HEK293T (cell line): Measurements from ENCODE around the gene CSTPP1.

Source experiments
- CTCF ChIA-PET: fragments of 350-600 bp; formaldehyde crosslinking; extraction: SDS; loops from one replicate; lab custom pipeline; 2021; ENCODE audit warnings: antibody characterized with exemption, inconsistent platforms; lab: Yijun Ruan, JAX
- POLR2A ChIA-PET: fragments of 350-600 bp; formaldehyde crosslinking; extraction: SDS; loops from one replicate; lab custom pipeline; 2020; ENCODE audit warnings: antibody characterized with exemption, inconsistent platforms; lab: Yijun Ruan, JAX
- DNase-seq: peaks from one replicate; pipeline ENCODE4 v3.0.0; 2012; ENCODE audit warnings: mixed read lengths; ENCODE audit errors: extremely low spot score
- ARNT ChIP-seq: fragments of 450-650 bp; IDR thresholded peaks from 2 replicates; pipeline ENCODE4 v1.6.1; 2017; ENCODE audit warnings: mild to moderate bottlenecking
- BHLHE40 ChIP-seq: fragments of 450-650 bp; IDR thresholded peaks from 2 replicates; pipeline ENCODE4 v1.6.1; 2016; ENCODE audit warnings: mild to moderate bottlenecking, moderate library complexity, borderline replicate concordance
- CTBP1 ChIP-seq: fragments of 450-650 bp; IDR thresholded peaks from 2 replicates; pipeline ENCODE4 v1.6.1; 2016; ENCODE audit warnings: borderline replicate concordance
- ELF4 ChIP-seq: fragments of 450-650 bp; IDR thresholded peaks from 2 replicates; pipeline ENCODE4 v1.6.1; 2017; ENCODE audit warnings: antibody characterized with exemption
- FOXA1 ChIP-seq: fragments of 450-650 bp; IDR thresholded peaks from 2 replicates; pipeline ENCODE4 v1.6.1; 2016; ENCODE audit warnings: mild to moderate bottlenecking
- FOXK2 ChIP-seq: fragments of 450-650 bp; IDR thresholded peaks from 2 replicates; pipeline ENCODE4 v1.6.1; 2016; ENCODE audit warnings: mild to moderate bottlenecking
- FOXM1 ChIP-seq: fragments of 450-650 bp; IDR thresholded peaks from 2 replicates; pipeline ENCODE4 v1.6.1; 2017; ENCODE audit warnings: mild to moderate bottlenecking, borderline replicate concordance
- HDGF ChIP-seq: fragments of 450-650 bp; IDR thresholded peaks from 2 replicates; pipeline ENCODE4 v1.6.1; 2017; ENCODE audit warnings: antibody characterized with exemption, borderline replicate concordance
- L3MBTL2 ChIP-seq: fragments of 450-650 bp; conservative IDR thresholded peaks from 2 replicates; pipeline ENCODE4 v1.6.1; 2016; ENCODE audit warnings: mild to moderate bottlenecking
- LEF1 ChIP-seq: fragments of 450-650 bp; IDR thresholded peaks from 2 replicates; pipeline ENCODE4 v1.6.1; 2017; ENCODE audit warnings: mild to moderate bottlenecking, borderline replicate concordance
- NFRKB ChIP-seq: fragments of 450-650 bp; IDR thresholded peaks from 2 replicates; pipeline ENCODE4 v1.6.1; 2016; ENCODE audit warnings: mild to moderate bottlenecking, moderate library complexity
- SP1 ChIP-seq: fragments of 450-650 bp; IDR thresholded peaks from 2 replicates; pipeline ENCODE4 v1.6.1; 2017
- SUZ12 ChIP-seq: fragments of 450-650 bp; IDR thresholded peaks from 2 replicates; pipeline ENCODE4 v1.6.1; 2016; ENCODE audit warnings: mild to moderate bottlenecking
- TARDBP ChIP-seq: fragments of 450-650 bp; IDR thresholded peaks from 2 replicates; pipeline ENCODE4 v1.6.1; 2016
- ZNF384 ChIP-seq: fragments of 450-650 bp; IDR thresholded peaks from 2 replicates; pipeline ENCODE4 v1.6.1; 2016
- TF ChIP-seq, protein P1 (sequence below): fragments of 450-650 bp; IDR thresholded peaks from 2 replicates; pipeline ENCODE4 v1.6.1; 2016

Gene CSTPP1

DNA sequence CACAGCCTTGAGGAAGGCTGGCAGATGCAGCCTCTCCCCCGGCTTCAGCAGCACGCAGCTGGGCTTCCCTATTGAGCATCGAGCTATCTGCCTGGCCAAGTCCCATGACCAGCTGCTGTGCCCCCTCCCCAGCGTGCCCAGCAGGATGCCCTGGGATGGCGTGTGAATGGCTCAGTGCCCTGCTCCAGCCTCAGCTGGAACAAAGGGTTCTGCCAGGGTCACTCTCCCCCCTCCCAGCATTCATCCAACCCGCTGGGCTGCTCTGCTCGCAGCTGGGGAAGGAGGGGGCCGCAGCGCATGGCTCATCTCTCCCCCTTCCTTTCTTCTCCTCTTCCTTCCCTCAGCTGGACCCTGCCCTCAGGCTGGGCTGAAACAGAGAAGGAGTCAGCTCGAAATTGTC, 32.7 kb upstream of the CSTPP1 start:
- ChIA-PET CTCF (interaction anchor here (2.2 kb wide), 1 partner anchor 249 kb away, joined by 6 read pairs; no protein-coding TSS in a partner anchor), POLR2A (no interaction called here)
- no peak for TF ChIP-seq HDGF
- no peak for TF ChIP-seq LEF1
- no peak for TF ChIP-seq FOXA1
- TF ChIP-seq ELF4: no peak
- TF ChIP-seq, protein P1, sequence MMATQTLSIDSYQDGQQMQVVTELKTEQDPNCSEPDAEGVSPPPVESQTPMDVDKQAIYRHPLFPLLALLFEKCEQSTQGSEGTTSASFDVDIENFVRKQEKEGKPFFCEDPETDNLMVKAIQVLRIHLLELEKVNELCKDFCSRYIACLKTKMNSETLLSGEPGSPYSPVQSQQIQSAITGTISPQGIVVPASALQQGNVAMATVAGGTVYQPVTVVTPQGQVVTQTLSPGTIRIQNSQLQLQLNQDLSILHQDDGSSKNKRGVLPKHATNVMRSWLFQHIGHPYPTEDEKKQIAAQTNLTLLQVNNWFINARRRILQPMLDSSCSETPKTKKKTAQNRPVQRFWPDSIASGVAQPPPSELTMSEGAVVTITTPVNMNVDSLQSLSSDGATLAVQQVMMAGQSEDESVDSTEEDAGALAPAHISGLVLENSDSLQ: no peak
- TF ChIP-seq CTBP1: no peak
- TF ChIP-seq BHLHE40: no peak
- no peak for TF ChIP-seq SP1
- no peak for TF ChIP-seq SUZ12
- no peak for TF ChIP-seq NFRKB
- no peak for TF ChIP-seq ZNF384
- no peak for TF ChIP-seq FOXK2
- TF ChIP-seq ARNT: no peak
- DNase-seq: no peak

DNA sequence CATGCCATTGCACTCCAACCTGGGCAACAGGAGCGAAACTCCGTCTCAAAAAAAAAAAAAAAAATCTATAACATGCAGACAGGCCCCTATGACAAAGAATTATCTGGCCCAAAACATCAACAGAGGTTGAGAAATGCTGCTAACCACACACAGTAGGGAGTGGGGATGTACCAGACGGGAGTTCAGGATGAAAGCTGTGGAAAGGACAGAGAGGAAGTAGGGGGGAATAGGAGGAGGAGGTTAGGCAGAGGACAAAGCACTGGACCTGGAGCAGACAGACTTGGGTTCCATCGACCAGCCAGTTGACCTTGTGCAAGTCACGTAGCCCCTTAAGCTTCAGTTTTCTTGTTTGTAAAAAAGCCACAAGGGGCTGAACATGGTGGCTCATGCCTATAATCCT, 30.8 kb upstream of the CSTPP1 start:
- no peak for TF ChIP-seq LEF1
- TF ChIP-seq BHLHE40: no peak
- TF ChIP-seq L3MBTL2: no peak
- no peak for TF ChIP-seq FOXK2
- TF ChIP-seq SUZ12: no peak
- no peak for TF ChIP-seq ELF4
- no peak for TF ChIP-seq SP1
- no peak for TF ChIP-seq FOXM1
- TF ChIP-seq ARNT: no peak
- no peak for TF ChIP-seq FOXA1
- TF ChIP-seq, protein P1: no peak
- TF ChIP-seq CTBP1: no peak
- TF ChIP-seq TARDBP: no peak
- no peak for TF ChIP-seq ZNF384
- no peak for TF ChIP-seq HDGF
- TF ChIP-seq NFRKB: no peak
- ChIA-PET CTCF (interaction anchor here (2.2 kb wide), 1 partner anchor 247 kb away, joined by 6 read pairs; no protein-coding TSS in a partner anchor), POLR2A (no interaction called here)
- no peak for DNase-seq

DNA sequence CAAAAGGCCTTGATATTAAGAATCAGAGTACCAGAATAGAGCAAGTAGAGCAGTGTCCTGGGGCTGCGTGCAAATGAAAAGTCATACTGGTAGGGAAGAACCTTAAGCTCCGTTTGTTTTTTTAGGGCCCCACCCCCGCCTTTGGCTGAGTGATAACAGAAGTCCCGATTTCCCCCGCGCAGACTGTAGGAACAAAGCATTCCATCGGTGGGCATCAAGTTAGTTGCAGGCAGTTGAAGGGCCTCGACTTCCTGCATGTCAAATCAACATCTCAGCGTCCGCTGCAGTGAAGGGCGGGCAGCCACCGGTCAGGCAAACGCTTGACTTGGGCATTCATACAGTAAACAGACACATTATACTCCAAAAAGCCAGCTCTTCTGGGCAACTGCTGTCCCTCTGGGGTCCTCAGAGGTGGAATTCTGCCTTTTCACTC, 29.9 kb upstream of the CSTPP1 start:
- no peak for DNase-seq
- ChIA-PET CTCF (interaction anchor here (0.5 to 1.0 kb wide), 2 partner anchors 254 to 270 kb away, joined by 3 to 4 read pairs; partner anchors contain the start of gene ARFGAP2), POLR2A (no interaction called here)
- no peak for TF ChIP-seq CTBP1
- TF ChIP-seq FOXM1: no peak
- TF ChIP-seq LEF1: no peak
- no peak for TF ChIP-seq BHLHE40
- TF ChIP-seq ARNT: no peak
- TF ChIP-seq L3MBTL2: no peak
- no peak for TF ChIP-seq ZNF384
- TF ChIP-seq TARDBP: no peak
- TF ChIP-seq, protein P1: no peak
- TF ChIP-seq SUZ12: no peak
- TF ChIP-seq NFRKB: no peak
- TF ChIP-seq ELF4: no peak
- TF ChIP-seq HDGF: no peak
- no peak for TF ChIP-seq FOXK2
- TF ChIP-seq SP1: no peak
- no peak for TF ChIP-seq FOXA1

DNA sequence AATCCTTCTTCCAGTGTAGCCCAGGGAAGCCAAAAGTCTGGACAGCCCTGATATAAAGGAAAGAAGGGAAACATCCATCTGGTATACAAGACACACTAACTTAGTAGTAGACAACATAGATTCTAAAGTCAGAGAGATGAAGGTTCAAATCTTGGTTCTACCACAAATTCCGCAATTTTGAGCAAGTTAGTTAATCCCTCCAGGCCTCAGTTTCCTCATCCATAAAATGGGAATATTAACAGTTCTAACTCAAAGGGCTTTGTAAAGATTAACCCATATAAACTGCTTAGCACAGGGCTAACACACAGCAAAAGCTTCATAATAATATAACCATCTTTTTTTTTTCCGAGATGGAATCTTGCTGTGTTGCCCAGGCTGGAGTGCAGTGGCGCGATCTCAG, 29.0 kb upstream of the CSTPP1 start:
- no peak for TF ChIP-seq ZNF384
- no peak for TF ChIP-seq CTBP1
- TF ChIP-seq LEF1: no peak
- TF ChIP-seq, protein P1: no peak
- TF ChIP-seq ELF4: no peak
- TF ChIP-seq NFRKB: no peak
- no peak for TF ChIP-seq BHLHE40
- no peak for TF ChIP-seq SP1
- no peak for TF ChIP-seq HDGF
- TF ChIP-seq ARNT: no peak
- TF ChIP-seq FOXA1: no peak
- TF ChIP-seq SUZ12: no peak
- TF ChIP-seq FOXM1: no peak
- no peak for TF ChIP-seq TARDBP
- TF ChIP-seq L3MBTL2: no peak
- no peak for TF ChIP-seq FOXK2
- CTCF ChIA-PET: no interaction called here
- POLR2A ChIA-PET: no interaction called here
- DNase-seq: no peak

DNA sequence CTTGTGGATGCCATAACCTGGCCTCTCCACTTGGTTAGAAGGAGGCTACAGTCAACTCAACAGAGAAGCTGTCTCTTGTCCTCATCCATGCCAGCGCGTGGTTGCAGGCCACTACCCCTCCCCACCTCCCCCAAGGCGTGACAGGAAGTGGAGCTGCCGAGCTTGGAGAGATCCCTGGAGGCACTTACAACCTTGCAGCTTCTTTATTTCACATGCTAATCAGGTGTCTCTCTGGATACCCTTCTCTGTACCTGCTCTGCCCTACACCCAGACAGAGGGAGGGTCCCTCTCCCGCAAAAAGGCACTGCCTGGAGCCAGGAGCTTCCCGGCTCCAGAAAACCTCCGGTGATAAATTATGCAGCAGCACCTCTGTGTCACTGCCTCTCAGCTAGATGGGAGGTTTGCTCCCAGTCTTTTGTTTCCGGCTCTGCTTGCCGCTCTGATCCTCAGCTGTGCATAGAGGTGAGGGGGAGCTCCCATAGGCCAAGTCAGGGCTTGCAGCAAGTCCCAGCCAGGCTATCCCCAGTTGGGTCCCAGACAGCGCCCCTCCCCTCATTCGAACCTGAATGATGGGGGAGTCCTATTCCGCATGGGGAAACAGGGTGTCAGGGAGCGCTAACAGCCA, 23.9 kb upstream of the CSTPP1 start:
- ChIA-PET POLR2A (interaction anchor here (0.8 to 1.5 kb wide), 2 partner anchors 17 to 24 kb away, joined by 3 to 5 read pairs; partner anchors contain the start of gene CSTPP1), CTCF (interaction anchor here (0.8 to 1.2 kb wide), 2 partner anchors 240 to 299 kb away, joined by 3 to 5 read pairs; no protein-coding TSS in a partner anchor)
- DNase-seq: no peak
- no peak for TF ChIP-seq CTBP1
- TF ChIP-seq SP1: no peak
- no peak for TF ChIP-seq FOXK2
- TF ChIP-seq ARNT: no peak
- TF ChIP-seq NFRKB: no peak
- no peak for TF ChIP-seq HDGF
- TF ChIP-seq FOXM1: no peak
- no peak for TF ChIP-seq LEF1
- TF ChIP-seq BHLHE40: no peak
- TF ChIP-seq TARDBP: no peak
- TF ChIP-seq, protein P1: no peak
- no peak for TF ChIP-seq L3MBTL2
- no peak for TF ChIP-seq ELF4
- TF ChIP-seq ZNF384: no peak
